ENCODE results near the gene INHBB. TPM values are rescaled to one million over a fixed set of nuclear protein-coding genes. Genes with fewer than 3 reads are reported as not detected.

Gene INHBB
- polyA plus RNA-seq, 2 donors: 0.51 to 1.6 TPM

GRCh38 chr2:120352696-120353590 lies 7.0 kb downstream of the INHBB start:
- WGBS, 2 donors: 86 to 90% methylated on average over 15 of the region's 15 CpGs
- Histone ChIP-seq H3K27me3 (ENCODE audit: control insufficient read depth in 1 of 2, insufficient read depth in 2 of 2, low read length in 2 of 2) (no peaks in the 10 kb centered on the region), H3K4me3 (ENCODE audit: low read depth in 1 of 2, low read length in 2 of 2) (no peak overlapping the region), H3K9me3 (ENCODE audit: control insufficient read depth in 2 of 2, insufficient read depth in 1 of 2, low read depth in 1 of 2, low read length in 1 of 2) (no peaks in the 10 kb centered on the region), H3K36me3 (ENCODE audit: control insufficient read depth in 2 of 2, insufficient read depth in 2 of 2, low read length in 1 of 2) (no peaks in the 10 kb centered on the region), H3K27ac (ENCODE audit: low read depth in 2 of 2, low read length in 1 of 2) (no peak overlapping the region), H3K4me1 (ENCODE audit: control insufficient read depth in 2 of 2, insufficient read depth in 2 of 2, low read length in 1 of 2) (no peaks in the 10 kb centered on the region)

- Histone ChIP-seq H3K27ac (ENCODE audit: low read depth in 2 of 2, low read length in 1 of 2) (no peak overlapping the region), H3K4me1 (ENCODE audit: control insufficient read depth in 2 of 2, insufficient read depth in 2 of 2, low read length in 1 of 2) (no peaks in the 10 kb centered on the region), H3K27me3 (ENCODE audit: control insufficient read depth in 1 of 2, insufficient read depth in 2 of 2, low read length in 2 of 2) (no peaks in the 10 kb centered on the region), H3K36me3 (ENCODE audit: control insufficient read depth in 2 of 2, insufficient read depth in 2 of 2, low read length in 1 of 2) (no peaks in the 10 kb centered on the region), H3K9me3 (ENCODE audit: control insufficient read depth in 2 of 2, insufficient read depth in 1 of 2, low read depth in 1 of 2, low read length in 1 of 2) (no peaks in the 10 kb centered on the region), H3K4me3 (ENCODE audit: low read depth in 1 of 2, low read length in 2 of 2) (no peak overlapping the region)
- 92 to 99% methylated on average over 5 of the region's 5 CpGs for WGBS, 2 donors
These were observed 7.6 kb downstream of the INHBB start for GRCh38 chr2:120353591-120353898.

- H3K4me3 ChIP-seq (ENCODE audit: low read depth in 1 of 2, low read length in 2 of 2): no peak overlapping the region
- H3K27ac ChIP-seq (ENCODE audit: low read depth in 2 of 2, low read length in 1 of 2): no peak overlapping the region
- H3K4me1 ChIP-seq (ENCODE audit: control insufficient read depth in 2 of 2, insufficient read depth in 2 of 2, low read length in 1 of 2): no peaks in the 10 kb centered on the region
- H3K9me3 ChIP-seq (ENCODE audit: control insufficient read depth in 2 of 2, insufficient read depth in 1 of 2, low read depth in 1 of 2, low read length in 1 of 2): no peaks in the 10 kb centered on the region
- no peaks in the 10 kb centered on the region for H3K27me3 ChIP-seq (ENCODE audit: control insufficient read depth in 1 of 2, insufficient read depth in 2 of 2, low read length in 2 of 2)
- H3K36me3 ChIP-seq (ENCODE audit: control insufficient read depth in 2 of 2, insufficient read depth in 2 of 2, low read length in 1 of 2): no peaks in the 10 kb centered on the region
- 88 to 99% methylated on average over 10 of the region's 10 CpGs for WGBS, 2 donors
These were observed 8.0 kb downstream of the INHBB start for GRCh38 chr2:120353931-120354330.

GRCh38 chr2:120354467-120354866 lies 8.5 kb downstream of the INHBB start:
- Histone ChIP-seq H3K9me3 (ENCODE audit: control insufficient read depth in 2 of 2, insufficient read depth in 1 of 2, low read depth in 1 of 2, low read length in 1 of 2) (no peaks in the 10 kb centered on the region), H3K27ac (ENCODE audit: low read depth in 2 of 2, low read length in 1 of 2) (no peak overlapping the region), H3K36me3 (ENCODE audit: control insufficient read depth in 2 of 2, insufficient read depth in 2 of 2, low read length in 1 of 2) (no peaks in the 10 kb centered on the region), H3K27me3 (ENCODE audit: control insufficient read depth in 1 of 2, insufficient read depth in 2 of 2, low read length in 2 of 2) (no peaks in the 10 kb centered on the region), H3K4me1 (ENCODE audit: control insufficient read depth in 2 of 2, insufficient read depth in 2 of 2, low read length in 1 of 2) (no peaks in the 10 kb centered on the region), H3K4me3 (ENCODE audit: low read depth in 1 of 2, low read length in 2 of 2) (no peak overlapping the region)
- WGBS, 2 donors: 73 to 76% methylated on average over 15 of the region's 15 CpGs

GRCh38 chr2:120354935-120355779 lies 9.2 kb downstream of the INHBB start:
- H3K4me1 ChIP-seq (ENCODE audit: control insufficient read depth in 2 of 2, insufficient read depth in 2 of 2, low read length in 1 of 2): no peaks in the 10 kb centered on the region
- H3K27ac ChIP-seq (ENCODE audit: low read depth in 2 of 2, low read length in 1 of 2): no peak overlapping the region
- H3K4me3 ChIP-seq (ENCODE audit: low read depth in 1 of 2, low read length in 2 of 2): no peak overlapping the region
- no peaks in the 10 kb centered on the region for H3K9me3 ChIP-seq (ENCODE audit: control insufficient read depth in 2 of 2, insufficient read depth in 1 of 2, low read depth in 1 of 2, low read length in 1 of 2)
- no peaks in the 10 kb centered on the region for H3K36me3 ChIP-seq (ENCODE audit: control insufficient read depth in 2 of 2, insufficient read depth in 2 of 2, low read length in 1 of 2)
- WGBS, 2 donors: 79 to 81% methylated on average over 15 of the region's 15 CpGs
- H3K27me3 ChIP-seq (ENCODE audit: control insufficient read depth in 1 of 2, insufficient read depth in 2 of 2, low read length in 2 of 2): no peaks in the 10 kb centered on the region

- Histone ChIP-seq H3K4me1 (ENCODE audit: control insufficient read depth in 2 of 2, insufficient read depth in 2 of 2, low read length in 1 of 2) (no peaks in the 10 kb centered on the region), H3K9me3 (ENCODE audit: control insufficient read depth in 2 of 2, insufficient read depth in 1 of 2, low read depth in 1 of 2, low read length in 1 of 2) (no peaks in the 10 kb centered on the region), H3K36me3 (ENCODE audit: control insufficient read depth in 2 of 2, insufficient read depth in 2 of 2, low read length in 1 of 2) (no peaks in the 10 kb centered on the region), H3K27me3 (ENCODE audit: control insufficient read depth in 1 of 2, insufficient read depth in 2 of 2, low read length in 2 of 2) (no peaks in the 10 kb centered on the region), H3K27ac (ENCODE audit: low read depth in 2 of 2, low read length in 1 of 2) (no peak overlapping the region), H3K4me3 (ENCODE audit: low read depth in 1 of 2, low read length in 2 of 2) (no peak overlapping the region)
- 90 to 91% methylated on average over 6 of the region's 6 CpGs for WGBS, 2 donors
These were observed 9.9 kb downstream of the INHBB start for GRCh38 chr2:120355780-120356266.

GRCh38 chr2:120357768-120358167 lies 11.8 kb downstream of the INHBB start:
- no peaks in the 10 kb centered on the region for H3K4me1 ChIP-seq (ENCODE audit: control insufficient read depth in 2 of 2, insufficient read depth in 2 of 2, low read length in 1 of 2)
- no peak overlapping the region for H3K4me3 ChIP-seq (ENCODE audit: low read depth in 1 of 2, low read length in 2 of 2)
- 75 to 76% methylated on average over 6 of the region's 6 CpGs for whole genome bisulfite sequencing, 2 donors
- H3K27ac ChIP-seq (ENCODE audit: low read depth in 2 of 2, low read length in 1 of 2): no peak overlapping the region
- H3K36me3 ChIP-seq (ENCODE audit: control insufficient read depth in 2 of 2, insufficient read depth in 2 of 2, low read length in 1 of 2): no peaks in the 10 kb centered on the region
- no peaks in the 10 kb centered on the region for H3K27me3 ChIP-seq (ENCODE audit: control insufficient read depth in 1 of 2, insufficient read depth in 2 of 2, low read length in 2 of 2)
- no peaks in the 10 kb centered on the region for H3K9me3 ChIP-seq (ENCODE audit: control insufficient read depth in 2 of 2, insufficient read depth in 1 of 2, low read depth in 1 of 2, low read length in 1 of 2)

GRCh38 chr2:120358734-120359465 lies 13.0 kb downstream of the INHBB start:
- H3K4me1 ChIP-seq (ENCODE audit: control insufficient read depth in 2 of 2, insufficient read depth in 2 of 2, low read length in 1 of 2): no peaks in the 10 kb centered on the region
- H3K27me3 ChIP-seq (ENCODE audit: control insufficient read depth in 1 of 2, insufficient read depth in 2 of 2, low read length in 2 of 2): no peaks in the 10 kb centered on the region
- no peaks in the 10 kb centered on the region for H3K36me3 ChIP-seq (ENCODE audit: control insufficient read depth in 2 of 2, insufficient read depth in 2 of 2, low read length in 1 of 2)
- WGBS, 2 donors: 64 to 70% methylated on average over 28 of the region's 28 CpGs
- H3K27ac ChIP-seq (ENCODE audit: low read depth in 2 of 2, low read length in 1 of 2): no peak overlapping the region
- no peak overlapping the region for H3K4me3 ChIP-seq (ENCODE audit: low read depth in 1 of 2, low read length in 2 of 2)
- no peaks in the 10 kb centered on the region for H3K9me3 ChIP-seq (ENCODE audit: control insufficient read depth in 2 of 2, insufficient read depth in 1 of 2, low read depth in 1 of 2, low read length in 1 of 2)

- 67 to 72% methylated on average over 5 of the region's 5 CpGs for WGBS, 2 donors
These were observed 14.4 kb downstream of the INHBB start for GRCh38 chr2:120360307-120360855.

More at GRCh38 chr2:120360307-120360855, 14.4 kb downstream of the INHBB start:
- Histone ChIP-seq H3K4me3 (ENCODE audit: low read depth in 1 of 2, low read length in 2 of 2) (no peak overlapping the region), H3K27ac (ENCODE audit: low read depth in 2 of 2, low read length in 1 of 2) (no peak overlapping the region), H3K36me3 (ENCODE audit: control insufficient read depth in 2 of 2, insufficient read depth in 2 of 2, low read length in 1 of 2) (no peaks in the 10 kb centered on the region), H3K4me1 (ENCODE audit: control insufficient read depth in 2 of 2, insufficient read depth in 2 of 2, low read length in 1 of 2) (no peaks in the 10 kb centered on the region), H3K27me3 (ENCODE audit: control insufficient read depth in 1 of 2, insufficient read depth in 2 of 2, low read length in 2 of 2) (no peaks in the 10 kb centered on the region), H3K9me3 (ENCODE audit: control insufficient read depth in 2 of 2, insufficient read depth in 1 of 2, low read depth in 1 of 2, low read length in 1 of 2) (no peaks in the 10 kb centered on the region)
